ENCODE measurements around the gene INSIG1. TPM values are rescaled to one million over a fixed set of nuclear protein-coding genes. Genes with fewer than 3 reads are reported as not detected.
A peak's percentile ranks its signal among the peaks of the same experiment; 100 is the strongest.

The INSIG1 gene
- total and polyA plus RNA-seq, 4 donors: 118 to 219 (median 193) TPM

- H3K27me3 ChIP-seq (ENCODE audit: control insufficient read depth in 4 of 4, insufficient read depth in 4 of 4, low read length in 3 of 4): no peaks in the 10 kb centered on the region
- no peaks in the 10 kb centered on the region for H3K36me3 ChIP-seq (ENCODE audit: control insufficient read depth in 4 of 4, insufficient read depth in 3 of 4, low read depth in 1 of 4, low read length in 3 of 4)
- no peaks in the 10 kb centered on the region for H3K9me3 ChIP-seq (ENCODE audit: control insufficient read depth in 4 of 4, low read length in 3 of 4)
- TF ChIP-seq RXRA (IDR thresholded peaks at IDR 0.05) (no peak), FOXA2 (IDR thresholded peaks at IDR 0.05) (no peak), ATF3 (IDR thresholded peaks at IDR 0.05) (no peak), RAD21 (IDR thresholded peaks at IDR 0.05) (no peak), JUND (IDR thresholded peaks at IDR 0.05) (no peak), SP1 (IDR thresholded peaks at IDR 0.05) (no peak), REST (IDR thresholded peaks at IDR 0.05) (no peak), HNF4G (IDR thresholded peaks at IDR 0.05) (no peak), HNF4A (conservative IDR thresholded peaks at IDR 0.05) (no peak), YY1 (IDR thresholded peaks at IDR 0.05) (no peak)
- no peak overlapping the region for H3K4me3 ChIP-seq (ENCODE audit: low read depth in 1 of 3, low read length in 3 of 3)
- 90% methylated on average over 11 of the region's 11 CpGs for WGBS
- no peak overlapping the region for H3K9ac ChIP-seq (ENCODE audit: low read depth in 1 of 2, low read length in 2 of 2)
- peaks cover 0 to 2% (median 0%) of the 10 kb centered on the region in 4 donors for H3K4me1 ChIP-seq (ENCODE audit: control insufficient read depth in 4 of 4, insufficient read depth in 4 of 4, low read length in 3 of 4)
- no peak overlapping the region for H3K27ac ChIP-seq (ENCODE audit: low read depth in 1 of 2, low read length in 2 of 2)
- no peak for DNase-seq (ENCODE audit: low spot score)
Observed at GRCh38 chr7:155289949-155290501, 7.7 kb upstream of the INSIG1 start.

GRCh38 chr7:155291045-155291530 is 6.6 kb upstream of the INSIG1 start:
- H3K27me3 ChIP-seq (ENCODE audit: control insufficient read depth in 4 of 4, insufficient read depth in 4 of 4, low read length in 3 of 4): no peaks in the 10 kb centered on the region
- no peak overlapping the region for H3K9ac ChIP-seq (ENCODE audit: low read depth in 1 of 2, low read length in 2 of 2)
- H3K9me3 ChIP-seq (ENCODE audit: control insufficient read depth in 4 of 4, low read length in 3 of 4): no peaks in the 10 kb centered on the region
- H3K4me1 ChIP-seq (ENCODE audit: control insufficient read depth in 4 of 4, insufficient read depth in 4 of 4, low read length in 3 of 4): peaks cover 0 to 4% (median 2%) of the 10 kb centered on the region in 4 donors
- peak; percentile 67 for TF ChIP-seq YY1 (IDR thresholded peaks at IDR 0.05)
- TF ChIP-seq HNF4A (conservative IDR thresholded peaks at IDR 0.05): peak in 1 of 2 donors; percentile 79
- TF ChIP-seq FOXA2 (IDR thresholded peaks at IDR 0.05): no peak
- peak; percentile 5 to 85 for TF ChIP-seq RXRA (IDR thresholded peaks at IDR 0.05)
- peak; percentile 21 for TF ChIP-seq SP1 (IDR thresholded peaks at IDR 0.05)
- no peak for TF ChIP-seq REST (IDR thresholded peaks at IDR 0.05)
- peak; percentile 86 for TF ChIP-seq ATF3 (IDR thresholded peaks at IDR 0.05)
- peak; percentile 88 to 100 for TF ChIP-seq JUND (IDR thresholded peaks at IDR 0.05)
- no peak for DNase-seq (ENCODE audit: low spot score)
- no peak overlapping the region for H3K27ac ChIP-seq (ENCODE audit: low read depth in 1 of 2, low read length in 2 of 2)
- no peaks in the 10 kb centered on the region for H3K36me3 ChIP-seq (ENCODE audit: control insufficient read depth in 4 of 4, insufficient read depth in 3 of 4, low read depth in 1 of 4, low read length in 3 of 4)
- no peak overlapping the region for H3K4me3 ChIP-seq (ENCODE audit: low read depth in 1 of 3, low read length in 3 of 3)
- WGBS: 56% methylated on average over 5 of the region's 5 CpGs

Data from liver (tissue), 9 donors.